Lung (tissue), 12 donors: ENCODE data around the gene VTI1A. TPM values are rescaled to one million over a fixed set of nuclear protein-coding genes. Genes with fewer than 3 reads are reported as not detected.

Source experiments
- ATAC-seq: fragments of 200-7000 bp; cut with Tn5 transposase; one replicate; pipeline ENCODE4 v1.9.1; 2020; ENCODE audit warnings: moderate number of reproducible peaks; ENCODE audit not compliant: insufficient read depth, low FRiP score
- DNase-seq, 3 donors: peaks; one replicate each; pipeline ENCODE4 v3.0.0-alpha.2; 2013 to 2017
- H3K27ac ChIP-seq, 2 donors: one replicate each; pipeline ENCODE4 v1.5.1; 2013; ENCODE audit warnings: mild to moderate bottlenecking in 2 of 2, moderate library complexity in 2 of 2, control low read depth in 1 of 2, inconsistent platforms in 1 of 2, low read depth in 1 of 2, low read length in 1 of 2
- H3K27me3 ChIP-seq, 3 donors: one replicate each; pipeline ENCODE4 v1.5.1; 2013; ENCODE audit warnings: low read length in 2 of 3; ENCODE audit not compliant: control insufficient read depth in 3 of 3, insufficient read depth in 3 of 3
- H3K36me3 ChIP-seq, 4 donors: one replicate each; pipeline ENCODE4 v1.5.1; 2013; ENCODE audit warnings: low read length in 4 of 4, mild to moderate bottlenecking in 1 of 4, moderate library complexity in 1 of 4; ENCODE audit not compliant: control insufficient read depth in 4 of 4, insufficient read depth in 4 of 4
- H3K4me1 ChIP-seq, 5 donors: one replicate each; pipeline ENCODE4 v1.5.1; 2013; ENCODE audit warnings: low read length in 5 of 5, mild to moderate bottlenecking in 2 of 5, moderate library complexity in 1 of 5; ENCODE audit not compliant: control insufficient read depth in 5 of 5, insufficient read depth in 5 of 5
- H3K4me3 ChIP-seq: one replicate; pipeline ENCODE4 v1.5.1; 2013; ENCODE audit warnings: mild to moderate bottlenecking, control low read depth, moderate library complexity
- H3K9ac ChIP-seq, 2 donors: one replicate each; pipeline ENCODE4 v1.5.1; 2013; ENCODE audit warnings: low read length in 2 of 2, control low read depth in 1 of 2; ENCODE audit not compliant: insufficient read depth in 1 of 2
- H3K9me3 ChIP-seq, 4 donors: one replicate each; pipeline ENCODE4 v1.5.1; 2013; ENCODE audit warnings: low read length in 3 of 4, mild to moderate bottlenecking in 1 of 4, moderate library complexity in 1 of 4; ENCODE audit not compliant: control insufficient read depth in 4 of 4, insufficient read depth in 3 of 4
- CTCF ChIP-seq: IDR thresholded peaks from 2 replicates; pipeline ENCODE4 v1.5.1; 2012; ENCODE audit warnings: mild to moderate bottlenecking; ENCODE audit errors: control extremely low read depth, extremely low read depth
- WGBS, 2 donors: extraction: QIAGEN DNeasy Blood & Tissue Kit; methylation state at CpG; one replicate each; pipeline ENCODE4 v1.1.7; 2013; 5-methylcytosine and 5-hydroxymethylcytosine counted together
- polyA plus RNA-seq, 2 donors: library from polyadenylated mRNA; stranded (reverse); fragments of 200-250 nt; gene quantifications; one replicate each; pipeline ENCODE4 v1.2.1, GENCODE V29; 2013
- total RNA-seq, 2 donors: library from RNA; depleted of rRNA in 1 of 2; stranded (reverse); fragments of >200 nt in 1 of 2; gene quantifications; one replicate each; pipeline ENCODE4 v1.2.1, GENCODE V29; 2014 to 2021
- donor health status: control.
- donor health status: control.
- donor health status: Bipolar disorder and iron deficiency.
- donor health status: healthy.
- donor health status: DM: yes; HTN: yes; CAD: no.

The VTI1A gene
- total and polyA plus RNA-seq, 4 donors = 9.2 to 48.2 (median 28.4) TPM

DNA sequence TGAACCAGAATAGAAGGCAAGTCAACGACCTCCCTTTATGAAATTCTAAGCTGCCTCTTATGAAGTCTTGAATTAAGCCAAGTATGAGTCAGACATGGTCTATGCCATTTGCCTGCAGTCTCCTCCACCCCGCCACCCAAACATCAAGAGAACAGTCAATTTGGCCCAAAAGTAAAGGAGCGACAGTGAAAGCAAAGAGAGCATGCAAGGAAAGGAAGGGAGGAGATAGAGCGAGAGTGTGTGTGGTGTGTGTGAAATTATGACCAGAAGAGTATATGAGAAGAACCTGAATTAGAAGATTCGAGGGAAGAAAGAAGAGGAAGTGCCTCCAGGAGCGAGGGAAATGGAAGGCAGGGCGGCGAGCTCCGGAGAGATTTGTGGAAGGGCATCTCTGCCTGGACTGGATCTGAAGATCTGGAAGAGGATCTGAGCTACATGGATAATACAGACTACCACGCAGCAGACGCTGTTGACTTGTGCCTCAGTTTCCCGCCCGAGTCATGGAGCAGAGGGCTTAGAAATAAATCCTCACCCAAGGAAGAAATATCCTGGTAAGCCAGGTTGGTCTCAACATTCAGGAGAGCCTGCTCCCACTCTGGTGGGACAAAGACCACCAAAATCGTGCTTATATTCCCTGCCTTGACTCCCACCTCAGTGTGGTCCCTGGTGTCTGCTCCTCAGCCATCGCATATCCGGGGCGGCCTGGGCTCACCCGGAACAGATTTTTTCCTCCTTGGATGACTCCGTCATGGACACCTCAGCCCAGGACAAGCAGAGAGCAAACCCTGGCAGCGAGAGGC lies 760 bp upstream of the VTI1A start:
- 5 to 7% methylated on average over 20 of the region's 20 CpGs for WGBS, 2 donors
- Histone ChIP-seq H3K9ac (peak overlapping the region; percentile 92 to 97), H3K4me3 (peak overlapping the region; percentile 100), H3K27me3 (no peaks in the 10 kb centered on the region), H3K27ac (peak overlapping the region; percentile 93 to 99), H3K9me3 (peaks cover 0 to 2% (median 0%) of the 10 kb centered on the region in 4 donors), H3K4me1 (peaks cover 1 to 18% (median 12%) of the 10 kb centered on the region in 5 donors), H3K36me3 (peaks cover 1 to 26% (median 22%) of the 10 kb centered on the region in 4 donors)
- ATAC-seq (no peak), DNase-seq (peak in 2 of 3 donors; percentile 1 to 9)
- no peak for TF ChIP-seq CTCF

DNA sequence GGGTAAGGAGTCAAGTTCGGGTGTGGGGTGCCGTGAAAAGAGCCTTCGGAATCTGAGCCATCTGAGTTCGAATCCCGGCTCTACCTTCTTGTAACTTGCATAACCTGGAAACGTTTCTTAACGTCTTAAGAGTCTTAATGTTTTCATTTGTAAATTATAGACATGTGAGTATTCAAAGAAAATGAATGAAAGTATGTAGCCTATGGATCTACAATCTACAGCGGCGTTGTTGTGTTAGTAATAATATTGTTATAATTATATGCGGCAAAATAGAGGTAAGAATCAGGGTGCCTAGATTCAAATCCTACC lies 559 bp downstream of the VTI1A start:
- H3K27ac ChIP-seq = peak overlapping the region; percentile 93 to 99
- H3K27me3 ChIP-seq = no peaks in the 10 kb centered on the region
- TF ChIP-seq CTCF = no peak
- H3K36me3 ChIP-seq = peaks cover under 1 to 22% (median 16%) of the 10 kb centered on the region in 4 donors
- ATAC-seq (no peak), DNase-seq (no peak)
- peaks cover 0 to 2% (median 0%) of the 10 kb centered on the region in 4 donors for H3K9me3 ChIP-seq
- H3K4me1 ChIP-seq = peaks cover 1 to 18% (median 12%) of the 10 kb centered on the region in 5 donors
- peak overlapping the region; percentile 66 to 97 for H3K9ac ChIP-seq
- H3K4me3 ChIP-seq = peak overlapping the region; percentile 100
- 3 to 4% methylated on average over 10 of the region's 10 CpGs for WGBS, 2 donors

DNA sequence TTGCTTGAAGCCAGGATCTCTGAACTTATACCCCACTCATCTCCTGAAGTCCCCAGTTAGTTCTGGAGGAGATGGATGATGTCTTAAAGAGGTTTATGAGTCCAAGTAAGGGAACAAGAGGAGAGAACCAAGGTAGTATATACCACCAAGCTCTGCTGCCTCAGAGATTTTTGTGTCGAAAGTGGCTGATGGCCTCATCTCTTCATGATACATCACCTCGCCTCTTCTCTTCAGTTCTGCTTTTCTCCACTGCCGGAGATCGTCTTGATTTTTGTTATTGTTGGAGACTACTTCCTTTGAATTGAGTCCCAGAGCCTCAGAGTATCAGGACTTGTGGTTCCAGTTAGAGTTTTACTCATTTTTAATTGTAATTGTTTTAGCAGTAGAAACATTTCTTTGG lies 1.9 kb downstream of the VTI1A start:
- no peak for ATAC-seq
- 41 to 66% methylated on average over 4 of the region's 4 CpGs for WGBS, 2 donors
- DNase-seq = no peak

More for the DNA sequence above, 1.9 kb downstream of the VTI1A start:
- peaks cover 0 to 21% (median 9%) of the 10 kb centered on the region in 4 donors for H3K36me3 ChIP-seq
- no peak overlapping the region for H3K4me3 ChIP-seq
- no peak overlapping the region for H3K27ac ChIP-seq
- H3K27me3 ChIP-seq = no peaks in the 10 kb centered on the region
- peaks cover 1 to 18% (median 12%) of the 10 kb centered on the region in 5 donors for H3K4me1 ChIP-seq
- no peak overlapping the region for H3K9ac ChIP-seq
- peaks cover 0 to 3% (median 1%) of the 10 kb centered on the region in 4 donors for H3K9me3 ChIP-seq
- no peak for TF ChIP-seq CTCF
